NB4 (cell line): ENCODE data around the gene NSFL1C.
"Not testable (repeated sequence)": the region's sequence is repeated elsewhere in the genome, so short reads cannot be mapped to it uniquely, and the experiment has no call there.

Experiments
- DNase-seq: peaks from one replicate; pipeline ENCODE4 v3.0.0; 2010; ENCODE audit warnings: low read depth
- H3K4me3 ChIP-seq: one replicate; pipeline ENCODE4 v1.5.1; 2011; ENCODE audit warnings: mild to moderate bottlenecking, low read depth, low read length, moderate library complexity
- CTCF ChIP-seq: IDR thresholded peaks from one replicate; pipeline ENCODE4 v1.5.1; 2012; ENCODE audit warnings: low read depth, low read length
- MYC ChIP-seq: IDR thresholded peaks from 2 replicates; pipeline ENCODE4 v1.6.1; 2011; ENCODE audit warnings: low read depth, low read length
- POLR2A ChIP-seq: IDR thresholded peaks from 2 replicates; pipeline ENCODE4 v1.6.1; 2011; ENCODE audit warnings: mild to moderate bottlenecking; ENCODE audit not compliant: insufficient read length; ENCODE audit errors: extremely low read depth
- TF ChIP-seq, protein P1 (sequence below): IDR thresholded peaks from 2 replicates; pipeline ENCODE4 v1.6.1; 2011; ENCODE audit warnings: low read depth, low read length

The NSFL1C gene

GRCh38 chr20:1505871-1506270 is 39.2 kb upstream of the NSFL1C start:
- no peak overlapping the region for H3K4me3 ChIP-seq
- TF ChIP-seq MYC (no peak), CTCF (no peak), POLR2A (no peak)
- TF ChIP-seq, protein P1, sequence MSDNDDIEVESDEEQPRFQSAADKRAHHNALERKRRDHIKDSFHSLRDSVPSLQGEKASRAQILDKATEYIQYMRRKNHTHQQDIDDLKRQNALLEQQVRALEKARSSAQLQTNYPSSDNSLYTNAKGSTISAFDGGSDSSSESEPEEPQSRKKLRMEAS: no peak
- no peak for DNase-seq

- no peak for DNase-seq
- TF ChIP-seq POLR2A (no peak), MYC (no peak), CTCF (no peak)
- TF ChIP-seq, protein P1: no peak
Measured at GRCh38 chr20:1505361-1505760, 38.7 kb upstream of the NSFL1C start.

DNA sequence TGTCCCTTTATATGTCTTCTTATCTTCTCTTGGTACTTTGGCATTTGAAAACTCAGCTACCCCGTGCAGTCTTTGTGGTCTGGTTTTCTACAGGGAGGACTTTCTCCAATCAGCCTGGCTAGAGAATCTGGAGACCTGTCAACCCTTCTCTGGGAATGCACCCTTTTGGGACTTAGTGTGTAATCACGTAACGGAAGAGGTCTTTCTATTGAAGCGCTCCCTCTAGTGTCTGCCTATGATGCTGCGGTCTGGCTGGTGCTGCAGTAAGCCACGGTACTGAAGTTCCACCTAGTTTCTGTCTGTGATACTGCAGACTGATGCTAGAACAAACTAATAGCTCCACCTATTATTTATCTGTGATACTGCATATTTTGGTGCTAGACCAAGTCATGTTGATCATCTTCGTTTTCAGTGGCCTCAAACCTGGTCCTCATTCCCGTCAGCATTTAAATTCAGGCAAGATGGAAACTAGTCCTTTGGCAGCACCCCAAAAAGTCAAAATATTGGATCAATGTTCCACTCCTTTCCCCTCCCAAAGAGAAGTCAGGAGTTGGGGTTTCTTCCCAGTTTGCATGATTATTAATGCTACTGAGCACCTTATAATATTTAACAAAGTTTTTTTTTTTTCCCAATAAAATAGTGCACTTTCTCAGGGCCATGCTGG is 37.0 kb upstream of the NSFL1C start:
- TF ChIP-seq POLR2A: no peak
- TF ChIP-seq, protein P1: no peak; the same call in 1 of the 2 replicates
- TF ChIP-seq CTCF: peak; percentile 99
- TF ChIP-seq MYC: peak; percentile 17
- H3K4me3 ChIP-seq: no peak overlapping the region

More at GRCh38 chr20:1505361-1505760, 38.7 kb upstream of the NSFL1C start:
- H3K4me3 ChIP-seq: no peak overlapping the region

GRCh38 chr20:1500496-1500895 is 33.8 kb upstream of the NSFL1C start:
- DNase-seq: no peak
- TF ChIP-seq, protein P1: no peak
- no peak overlapping the region for H3K4me3 ChIP-seq

More for the DNA sequence above, 37.0 kb upstream of the NSFL1C start:
- peak; percentile 94 for DNase-seq

- TF ChIP-seq CTCF (no peak), POLR2A (no peak), MYC (no peak)
- TF ChIP-seq, protein P1: no peak
- H3K4me3 ChIP-seq: no peak overlapping the region
- DNase-seq: no peak
Measured at GRCh38 chr20:1499528-1500420, 33.1 kb upstream of the NSFL1C start.

- DNase-seq, H3K4me3 ChIP-seq: not testable (repeated sequence)
Measured at GRCh38 chr20:1497371-1497770, 30.7 kb upstream of the NSFL1C start.
